ENCODE measurements around the gene TRMO. TPM values are rescaled to one million over a fixed set of nuclear protein-coding genes. Genes with fewer than 3 reads are reported as not detected.
A peak's percentile ranks its signal among the peaks of the same experiment; 100 is the strongest.

Gene TRMO
- total RNA-seq, 1 experiment from 2014 or later: 8.6 TPM

DNA sequence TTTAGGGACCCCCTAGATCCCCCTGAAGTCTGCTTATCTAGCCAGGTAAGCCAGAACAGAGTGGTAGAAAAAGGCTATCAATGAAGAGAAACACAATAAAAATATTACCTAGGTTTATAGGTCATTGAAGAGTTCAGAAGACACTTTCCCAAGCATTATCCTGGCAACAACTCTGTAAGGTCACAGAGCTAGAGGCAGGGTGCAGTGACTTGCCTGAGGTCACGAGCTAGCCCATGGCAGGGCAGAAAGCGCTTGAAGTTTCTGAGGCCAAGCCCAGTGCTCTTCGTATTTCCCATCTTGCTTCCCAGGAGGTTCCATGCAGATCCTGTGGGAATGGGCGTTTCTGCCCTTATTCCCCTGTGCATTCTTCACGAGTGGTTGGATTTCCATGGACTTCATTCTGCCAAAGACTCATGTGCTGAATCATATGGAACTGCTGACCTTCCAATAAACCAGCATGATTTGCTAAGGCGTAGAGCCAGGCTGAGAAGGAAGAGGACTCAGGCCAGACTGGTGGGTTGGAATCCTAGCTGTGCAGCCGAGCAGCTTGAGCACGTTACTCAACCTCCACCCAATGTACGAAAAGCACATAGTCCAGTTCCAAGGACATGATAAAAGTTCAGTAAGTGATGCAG is 22.1 kb downstream of the TRMO start:
- H3K9ac ChIP-seq (ENCODE audit: extremely low read depth, insufficient read length, low read length): no peak overlapping the region
- H4K8ac ChIP-seq (replicated peaks; ENCODE audit: insufficient read length, low read depth, low read length): peak overlapping the region; percentile 60
- H3K14ac ChIP-seq (ENCODE audit: insufficient read depth, low read length): no peak overlapping the region
- Mint-ChIP-seq H3K9me3 (no peaks in the 10 kb centered on the region), H3K27ac (no peak overlapping the region; a peak in 1 of 7 replicates), H3K27me3 (ENCODE audit: low read depth) (peaks cover 7% of the 10 kb centered on the region), H3K4me3 (no peak overlapping the region), H3K36me3 (ENCODE audit: insufficient read depth in 1 of 3, low read depth in 3 of 3) (no peaks in the 10 kb centered on the region), H3K4me1 (no peaks in the 10 kb centered on the region)
- H2BK5ac ChIP-seq (ENCODE audit: insufficient read length, low read length): no peak overlapping the region
- H2BK20ac ChIP-seq (ENCODE audit: low read depth, low read length, poor library complexity, severe bottlenecking): no peak overlapping the region
- H4K20me1 ChIP-seq (ENCODE audit: control insufficient read depth, insufficient read depth, insufficient read length): no peaks in the 10 kb centered on the region
- no peaks in the 10 kb centered on the region for H3K9me3 ChIP-seq (ENCODE audit: control insufficient read depth, low read depth, low read length)
- no peaks in the 10 kb centered on the region for H3K23me2 ChIP-seq (ENCODE audit: insufficient read length, low read depth, low read length, poor library complexity, severe bottlenecking)
- H3K27me3 ChIP-seq (ENCODE audit: insufficient read depth, low read length): no peaks in the 10 kb centered on the region
- no peaks in the 10 kb centered on the region for H3K4me1 ChIP-seq (ENCODE audit: insufficient read depth, low read length)
- H3K56ac ChIP-seq (ENCODE audit: insufficient read length, low read depth, low read length): no peak overlapping the region
- no peak overlapping the region for H3K27ac ChIP-seq (ENCODE audit: insufficient read length, low read depth, low read length)
- H3K79me1 ChIP-seq (ENCODE audit: insufficient read depth, low read depth, low read length, poor library complexity, severe bottlenecking): no peaks in the 10 kb centered on the region
- H2BK12ac ChIP-seq (ENCODE audit: insufficient read length, low read depth, low read length): no peak overlapping the region
- H4K91ac ChIP-seq (ENCODE audit: insufficient read length, low read depth, low read length): no peak overlapping the region
- no CpG with 5 or more reads among the region's 9 CpGs for WGBS (ENCODE audit: extremely low coverage, insufficient read length, low lambda C conversion rate)
- H3K79me2 ChIP-seq (ENCODE audit: insufficient read depth, low read length): no peaks in the 10 kb centered on the region
- H3K4ac ChIP-seq (ENCODE audit: low read depth, low read length): no peak overlapping the region
- no peak overlapping the region for H2BK15ac ChIP-seq (ENCODE audit: low read depth, low read length)
- H4K5ac ChIP-seq (ENCODE audit: insufficient read length, low read depth, low read length): no peak overlapping the region
- no peak overlapping the region for H2BK120ac ChIP-seq (ENCODE audit: low read depth, low read length, poor library complexity, severe bottlenecking)
- H3T11ph ChIP-seq (ENCODE audit: low read length): no peak overlapping the region
- no peak overlapping the region for H3K18ac ChIP-seq (ENCODE audit: insufficient read length, low read depth, low read length)
- no peak for TF ChIP-seq CTCF (conservative IDR thresholded peaks at IDR 0.05)
- no peak overlapping the region for H2AFZ ChIP-seq (ENCODE audit: low read length)
- H3K4me2 ChIP-seq (ENCODE audit: insufficient read depth, insufficient read length, low read length): no peak overlapping the region
- no peak overlapping the region for H3K23ac ChIP-seq (ENCODE audit: insufficient read length, low read depth, low read length)
- no peak overlapping the region for H2AK5ac ChIP-seq (ENCODE audit: insufficient read length, low read length)
- DNase-seq: no peak

All from H9 (cell line).